ENCODE measurements around the gene DHX32.
"Not testable (repeated sequence)": the region's sequence is repeated elsewhere in the genome, so short reads cannot be mapped to it uniquely, and the experiment has no call there.

DNA sequence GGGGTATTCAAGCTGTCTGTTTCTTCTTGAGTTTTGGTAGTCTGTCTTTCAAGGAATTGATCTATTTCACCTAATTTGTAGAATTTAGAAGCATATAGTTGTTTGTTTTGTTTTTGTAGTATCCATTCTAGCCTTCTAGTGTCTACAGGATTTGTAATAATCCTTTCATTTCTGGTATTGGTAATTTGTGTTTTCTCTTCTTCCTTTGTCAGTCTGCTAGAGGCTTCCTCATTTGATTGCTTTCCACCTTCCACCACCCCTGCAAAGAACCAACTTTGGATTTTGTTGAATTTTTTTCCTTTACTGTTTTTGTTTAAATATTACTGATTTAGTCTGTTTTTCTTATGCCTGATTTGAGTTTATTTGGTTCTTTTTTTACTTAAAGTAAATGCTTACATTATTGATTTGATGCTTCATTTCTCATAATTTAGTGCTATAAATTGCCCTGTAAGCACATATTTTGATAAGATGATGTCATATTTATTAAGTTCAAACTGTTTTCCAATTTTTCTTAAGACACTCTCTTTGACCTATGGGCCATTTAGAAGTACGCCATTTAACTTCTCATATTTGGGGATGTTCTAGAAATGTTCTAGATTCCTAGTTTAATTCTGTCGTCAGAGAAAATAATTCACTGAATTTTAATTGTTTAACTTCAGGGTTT is 40.7 kb upstream of the DHX32 start:
- not testable (repeated sequence) for TF ChIP-seq PPARA, PATZ1 (CRISPR knock-in tag; IDR thresholded peaks at IDR 0.05; ENCODE audit: borderline replicate concordance)

Measured in SK-N-SH treated with all-trans-retinoic acid at 6 μM for 48 hours (cell line).